Measurements from ENCODE around the gene CLDN10.
A peak's percentile ranks its signal among the peaks of the same experiment; 100 is the strongest.

CLDN10 gene

DNA sequence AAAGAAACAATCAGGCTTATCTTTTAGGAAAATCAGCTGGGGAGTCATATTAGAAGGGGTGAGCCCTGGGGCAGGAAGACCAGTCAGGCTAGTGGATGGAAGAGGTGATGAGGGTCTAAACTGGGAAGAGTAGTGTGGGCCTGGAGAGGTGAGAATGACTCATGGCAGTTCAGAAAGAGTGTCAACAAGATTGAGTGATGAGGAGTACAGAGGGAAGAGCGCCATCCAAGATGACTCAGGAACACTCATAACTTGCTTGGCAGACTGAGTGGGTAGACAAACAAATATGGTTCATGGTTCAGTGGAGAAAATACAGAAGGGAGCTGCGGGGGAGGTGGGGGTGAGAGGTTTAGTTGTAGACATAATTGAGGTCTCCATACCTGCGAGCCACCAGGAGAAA is 17.3 kb upstream of the CLDN10 start:
- H3K27ac Mint-ChIP-seq = no peak overlapping the region
- H3K27me3 Mint-ChIP-seq (ENCODE audit: low read depth) = peaks cover 4% of the 10 kb centered on the region
- no peak overlapping the region for H3K4me3 Mint-ChIP-seq
- no peaks in the 10 kb centered on the region for H3K36me3 Mint-ChIP-seq (ENCODE audit: low read depth)
- H3K9me3 Mint-ChIP-seq = no peaks in the 10 kb centered on the region
- H3K4me1 Mint-ChIP-seq = peaks cover 10% of the 10 kb centered on the region
- TF ChIP-seq CTCF (IDR thresholded peaks at IDR 0.05; ENCODE audit: unreplicated experiment in 3 of 3) = no peak

DNA sequence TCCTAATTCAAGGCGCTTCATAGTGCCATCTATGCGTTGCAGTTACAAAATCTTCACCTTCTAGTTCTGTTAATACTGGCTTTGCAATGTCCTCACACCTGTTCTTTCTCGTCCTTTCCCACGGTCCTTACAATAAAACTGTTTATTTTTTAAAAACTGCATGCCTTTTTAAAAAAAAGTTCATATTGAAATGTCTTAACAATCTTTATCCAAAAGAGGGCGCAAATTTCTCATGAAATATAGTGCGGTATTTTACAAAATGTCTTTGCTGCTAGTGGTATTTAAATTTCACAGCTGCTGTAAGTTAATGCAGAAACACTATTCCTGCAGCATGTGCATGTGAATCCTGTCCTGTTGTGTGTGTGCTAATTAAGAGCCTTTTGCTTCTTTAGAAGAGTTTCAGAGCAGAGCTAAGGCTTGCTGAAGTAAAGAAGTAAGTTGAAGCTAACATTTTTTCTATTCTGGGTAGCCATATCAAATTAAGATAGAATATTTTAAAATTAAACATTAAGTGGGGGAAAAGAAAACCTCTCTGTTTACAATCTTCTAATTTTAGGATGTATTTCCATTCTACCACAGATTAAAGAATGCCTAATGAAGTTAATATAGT is 15.8 kb upstream of the CLDN10 start:
- no peak overlapping the region for H3K27ac Mint-ChIP-seq
- H3K9me3 Mint-ChIP-seq = no peaks in the 10 kb centered on the region
- H3K36me3 Mint-ChIP-seq (ENCODE audit: low read depth) = no peaks in the 10 kb centered on the region
- H3K4me3 Mint-ChIP-seq = peak overlapping the region in 1 of 3 experiments; percentile 11
- H3K4me1 Mint-ChIP-seq = peaks cover 23% of the 10 kb centered on the region
- H3K27me3 Mint-ChIP-seq (ENCODE audit: low read depth) = peaks cover 5% of the 10 kb centered on the region
- peak; percentile 39 to 54 (median 50) for TF ChIP-seq CTCF (IDR thresholded peaks at IDR 0.05; ENCODE audit: unreplicated experiment in 3 of 3)

- Mint-ChIP-seq H3K9me3 (no peaks in the 10 kb centered on the region), H3K36me3 (ENCODE audit: low read depth) (no peaks in the 10 kb centered on the region), H3K4me1 (peaks cover 27% of the 10 kb centered on the region), H3K4me3 (no peak overlapping the region), H3K27ac (peak overlapping the region; percentile 57 to 65 (median 62)), H3K27me3 (ENCODE audit: low read depth) (peaks cover 10% of the 10 kb centered on the region)
- no peak for TF ChIP-seq CTCF (IDR thresholded peaks at IDR 0.05; ENCODE audit: unreplicated experiment in 3 of 3)
Observed at GRCh38 chr13:95540888-95541287, 11.6 kb upstream of the CLDN10 start.

GRCh38 chr13:95541308-95541707 is 11.2 kb upstream of the CLDN10 start:
- peaks cover 14% of the 10 kb centered on the region for H3K27me3 Mint-ChIP-seq (ENCODE audit: low read depth)
- H3K4me3 Mint-ChIP-seq = no peak overlapping the region
- no peaks in the 10 kb centered on the region for H3K9me3 Mint-ChIP-seq
- no peak for TF ChIP-seq CTCF (IDR thresholded peaks at IDR 0.05; ENCODE audit: unreplicated experiment in 3 of 3)
- H3K4me1 Mint-ChIP-seq = peaks cover 27% of the 10 kb centered on the region
- H3K27ac Mint-ChIP-seq = peak overlapping the region; percentile 57 to 65 (median 62)
- H3K36me3 Mint-ChIP-seq (ENCODE audit: low read depth) = no peaks in the 10 kb centered on the region

GRCh38 chr13:95541911-95542474 is 10.5 kb upstream of the CLDN10 start:
- Mint-ChIP-seq H3K4me1 (peaks cover 24% of the 10 kb centered on the region), H3K4me3 (no peak overlapping the region), H3K27ac (peak overlapping the region in 2 of 3 experiments; percentile 62 to 65), H3K9me3 (no peaks in the 10 kb centered on the region), H3K27me3 (ENCODE audit: low read depth) (peaks cover 14% of the 10 kb centered on the region), H3K36me3 (ENCODE audit: low read depth) (no peaks in the 10 kb centered on the region)
- TF ChIP-seq CTCF (IDR thresholded peaks at IDR 0.05; ENCODE audit: unreplicated experiment in 3 of 3) = no peak

DNA sequence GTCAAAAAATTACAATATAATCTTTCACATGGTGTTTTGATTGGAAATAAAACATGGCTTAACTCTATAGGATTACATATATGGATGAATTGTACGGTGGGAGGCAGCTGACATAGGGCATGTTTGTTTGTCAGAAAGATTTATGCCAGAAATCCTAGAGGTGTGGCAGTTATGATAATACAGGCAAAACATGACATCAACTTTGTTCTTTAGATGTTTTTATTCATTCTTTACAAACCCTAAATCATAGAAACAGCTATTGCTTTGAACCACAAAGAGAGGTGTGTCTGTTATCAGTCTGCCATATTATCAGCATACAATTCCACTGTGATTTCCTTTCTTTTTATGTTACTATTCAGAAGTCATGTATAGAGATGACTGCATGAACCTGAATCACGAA is 8.2 kb upstream of the CLDN10 start:
- H3K9me3 Mint-ChIP-seq = no peaks in the 10 kb centered on the region
- H3K4me3 Mint-ChIP-seq = no peak overlapping the region
- no peaks in the 10 kb centered on the region for H3K36me3 Mint-ChIP-seq (ENCODE audit: low read depth)
- TF ChIP-seq CTCF (IDR thresholded peaks at IDR 0.05; ENCODE audit: unreplicated experiment in 3 of 3) = no peak
- peaks cover 25% of the 10 kb centered on the region for H3K4me1 Mint-ChIP-seq
- H3K27me3 Mint-ChIP-seq (ENCODE audit: low read depth) = peaks cover 20% of the 10 kb centered on the region
- no peak overlapping the region for H3K27ac Mint-ChIP-seq
